Activated gamma-delta T cell (primary cell): Measurements from ENCODE around the gene NOC4L.

ENCODE experiments used
- DNase-seq: peaks from one replicate; lab custom pipeline; 2025; lab: John Stamatoyannopoulos, UW

The NOC4L gene

GRCh38 chr12:132156573-132157325 lies 12.5 kb downstream of the NOC4L start:
- no peak for DNase-seq

- no peak for DNase-seq
These were observed 13.6 kb downstream of the NOC4L start for GRCh38 chr12:132157733-132158409.

- DNase-seq = no peak
These were observed 14.7 kb downstream of the NOC4L start for GRCh38 chr12:132158677-132159554.

GRCh38 chr12:132159555-132160003 lies 15.3 kb downstream of the NOC4L start:
- DNase-seq = no peak

GRCh38 chr12:132160016-132160415 lies 15.8 kb downstream of the NOC4L start:
- no peak for DNase-seq

GRCh38 chr12:132160601-132161035 lies 16.4 kb downstream of the NOC4L start:
- no peak for DNase-seq

GRCh38 chr12:132161036-132161781 lies 17.0 kb downstream of the NOC4L start:
- DNase-seq = no peak

GRCh38 chr12:132161796-132162507 lies 17.7 kb downstream of the NOC4L start:
- DNase-seq = no peak

GRCh38 chr12:132162508-132163031 lies 18.3 kb downstream of the NOC4L start:
- no peak for DNase-seq

GRCh38 chr12:132163041-132163910 lies 19.0 kb downstream of the NOC4L start:
- DNase-seq = no peak

GRCh38 chr12:132163911-132164288 lies 19.6 kb downstream of the NOC4L start:
- no peak for DNase-seq

- DNase-seq = no peak
These were observed 20.2 kb downstream of the NOC4L start for GRCh38 chr12:132164426-132164825.

GRCh38 chr12:132165584-132165983 lies 21.3 kb downstream of the NOC4L start:
- no peak for DNase-seq

- no peak for DNase-seq
These were observed 21.8 kb downstream of the NOC4L start for GRCh38 chr12:132166093-132166492.

- DNase-seq = no peak
These were observed 22.7 kb downstream of the NOC4L start for GRCh38 chr12:132166801-132167591.

GRCh38 chr12:132167611-132168310 lies 23.5 kb downstream of the NOC4L start:
- DNase-seq = no peak

- DNase-seq = no peak
These were observed 24.2 kb downstream of the NOC4L start for GRCh38 chr12:132168311-132169031.

GRCh38 chr12:132169376-132169775 lies 25.1 kb downstream of the NOC4L start:
- no peak for DNase-seq
